ENCODE data around the gene STEAP2.
"Not testable (repeated sequence)": the region's sequence is repeated elsewhere in the genome, so short reads cannot be mapped to it uniquely, and the experiment has no call there.

DNA sequence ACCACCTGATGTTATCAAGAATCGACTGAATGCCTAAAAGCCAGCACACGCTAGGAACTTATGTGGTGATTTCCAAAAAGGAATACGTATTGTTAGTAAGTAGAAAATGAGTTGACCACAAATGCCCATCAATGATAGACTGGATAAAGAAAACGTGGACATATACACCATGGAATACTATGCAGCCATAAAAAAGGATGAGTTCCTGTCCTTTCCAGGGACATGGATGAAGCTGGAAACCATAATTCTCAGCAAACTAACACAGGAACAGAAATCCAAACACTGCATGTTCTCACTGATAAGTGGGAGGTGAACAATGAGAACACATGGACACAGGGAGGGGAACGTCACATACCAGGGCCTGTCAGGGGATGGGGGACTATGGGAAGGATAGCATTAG, 44.5 kb downstream of the STEAP2 start:
- TF ChIP-seq, protein P1, sequence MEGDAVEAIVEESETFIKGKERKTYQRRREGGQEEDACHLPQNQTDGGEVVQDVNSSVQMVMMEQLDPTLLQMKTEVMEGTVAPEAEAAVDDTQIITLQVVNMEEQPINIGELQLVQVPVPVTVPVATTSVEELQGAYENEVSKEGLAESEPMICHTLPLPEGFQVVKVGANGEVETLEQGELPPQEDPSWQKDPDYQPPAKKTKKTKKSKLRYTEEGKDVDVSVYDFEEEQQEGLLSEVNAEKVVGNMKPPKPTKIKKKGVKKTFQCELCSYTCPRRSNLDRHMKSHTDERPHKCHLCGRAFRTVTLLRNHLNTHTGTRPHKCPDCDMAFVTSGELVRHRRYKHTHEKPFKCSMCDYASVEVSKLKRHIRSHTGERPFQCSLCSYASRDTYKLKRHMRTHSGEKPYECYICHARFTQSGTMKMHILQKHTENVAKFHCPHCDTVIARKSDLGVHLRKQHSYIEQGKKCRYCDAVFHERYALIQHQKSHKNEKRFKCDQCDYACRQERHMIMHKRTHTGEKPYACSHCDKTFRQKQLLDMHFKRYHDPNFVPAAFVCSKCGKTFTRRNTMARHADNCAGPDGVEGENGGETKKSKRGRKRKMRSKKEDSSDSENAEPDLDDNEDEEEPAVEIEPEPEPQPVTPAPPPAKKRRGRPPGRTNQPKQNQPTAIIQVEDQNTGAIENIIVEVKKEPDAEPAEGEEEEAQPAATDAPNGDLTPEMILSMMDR (IDR thresholded peaks at IDR 0.05; ENCODE audit: low read depth, low read length, poor library complexity, severe bottlenecking) = not testable (repeated sequence)
- TF ChIP-seq EZH2phosphoT487 (IDR thresholded peaks at IDR 0.05; ENCODE audit: borderline replicate concordance, low read length) = not testable (repeated sequence)
